ENCODE data around the gene COL26A1.
"Not testable (repeated sequence)": the region's sequence is repeated elsewhere in the genome, so short reads cannot be mapped to it uniquely, and the experiment has no call there.

COL26A1 gene

DNA sequence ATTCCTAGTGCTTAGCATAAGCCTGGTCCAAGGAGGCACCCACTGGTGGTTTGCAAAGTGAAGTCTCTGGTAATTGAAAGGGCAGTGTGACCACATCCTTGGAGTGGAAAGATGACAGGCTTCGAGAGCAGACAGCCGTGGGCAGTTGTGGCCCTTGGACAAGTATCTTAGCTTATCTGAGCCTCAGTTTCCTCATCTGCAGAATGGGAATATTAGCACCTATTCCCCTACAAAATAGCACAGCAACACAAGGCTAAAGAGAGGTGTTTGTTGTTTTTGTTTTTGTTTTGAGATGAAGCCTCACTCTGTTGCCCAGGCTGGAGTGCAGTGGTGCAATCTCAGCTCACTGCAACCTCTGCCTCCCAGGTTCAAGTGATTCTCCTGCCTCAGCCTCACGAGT, 237.1 kb downstream of the COL26A1 start:
- H3K4me3 ChIP-seq (ENCODE audit: low read depth, low read length) = no peak overlapping the region
- DNase-seq (ENCODE audit: low read depth) = no peak

- no peak for DNase-seq (ENCODE audit: low read depth)
- H3K4me3 ChIP-seq (ENCODE audit: low read depth, low read length) = no peak overlapping the region
Observed at GRCh38 chr7:101602082-101602481, 239.4 kb downstream of the COL26A1 start.

GRCh38 chr7:101602484-101603241, 240.0 kb downstream of the COL26A1 start:
- DNase-seq (ENCODE audit: low read depth) = no peak
- H3K4me3 ChIP-seq (ENCODE audit: low read depth, low read length) = no peak overlapping the region

- DNase-seq (ENCODE audit: low read depth) = no peak
- no peak overlapping the region for H3K4me3 ChIP-seq (ENCODE audit: low read depth, low read length)
Observed at GRCh38 chr7:101604331-101604933, 241.8 kb downstream of the COL26A1 start.

DNA sequence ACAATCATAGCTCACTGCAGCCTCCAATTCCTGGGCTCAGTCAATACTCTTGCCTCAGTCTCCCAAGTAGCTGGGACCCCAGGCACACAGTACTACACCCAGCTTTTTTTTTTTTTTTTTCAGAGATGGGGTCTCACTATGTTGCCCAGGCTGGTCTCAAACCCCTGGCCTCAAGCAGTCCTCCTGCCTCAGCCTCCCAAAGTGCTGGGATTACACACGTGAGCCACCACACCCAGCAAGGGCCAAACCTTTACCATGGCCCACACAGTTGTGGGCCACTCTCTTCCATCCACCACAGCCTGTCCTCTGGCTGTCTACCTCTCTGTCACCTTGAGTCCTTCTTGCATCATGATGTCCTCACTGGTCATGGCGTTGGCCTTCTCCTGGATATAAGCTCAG, 242.3 kb downstream of the COL26A1 start:
- not testable (repeated sequence) for DNase-seq (ENCODE audit: low read depth); H3K4me3 ChIP-seq (ENCODE audit: low read depth, low read length)

GRCh38 chr7:101605611-101606497, 243.2 kb downstream of the COL26A1 start:
- H3K4me3 ChIP-seq (ENCODE audit: low read depth, low read length) = no peak overlapping the region
- no peak for DNase-seq (ENCODE audit: low read depth)

DNA sequence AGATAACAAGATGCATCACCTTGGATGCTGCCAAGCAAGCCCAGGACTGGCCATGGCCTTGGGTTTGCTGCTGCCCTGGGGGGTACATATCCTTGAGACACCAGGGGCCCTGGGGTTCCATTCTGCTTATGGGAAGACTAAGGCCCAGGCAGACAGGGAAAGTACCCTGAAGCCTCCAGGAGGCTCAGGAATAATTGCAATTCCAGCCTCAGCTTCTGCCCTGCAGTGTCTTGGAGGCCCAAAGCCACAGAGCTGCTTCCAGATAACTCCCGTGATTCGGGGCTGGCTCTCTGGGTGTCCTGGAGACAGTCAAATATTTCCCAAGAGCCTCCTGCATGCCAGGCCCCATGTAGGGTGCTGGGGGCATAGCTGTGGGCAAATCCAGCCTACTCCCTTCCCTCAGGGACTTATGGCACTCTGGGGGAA, 243.8 kb downstream of the COL26A1 start:
- DNase-seq (ENCODE audit: low read depth) = no peak
- no peak overlapping the region for H3K4me3 ChIP-seq (ENCODE audit: low read depth, low read length)
